Heart right ventricle (tissue), 16 donors: ENCODE results near the gene MIPEP. TPM values are rescaled to one million over a fixed set of nuclear protein-coding genes. Genes with fewer than 3 reads are reported as not detected.

Experiments
- ATAC-seq, 8 donors: fragments of 200-7000 bp; cut with Tn5 transposase; one replicate each; pipeline ENCODE4 v1.9.1; 2020; ENCODE audit warnings: mild to moderate bottlenecking in 8 of 8, moderate library complexity in 8 of 8, moderate number of reproducible peaks in 1 of 8
- DNase-seq, 2 donors: peaks; one replicate each; pipeline ENCODE4 v3.0.0-alpha.2; 2020
- H3K27ac ChIP-seq, 10 donors: fragments of 200-600 bp; sonication (generic) in 2 of 10; one replicate each; pipeline versions ENCODE4 v1.5.0 to v1.8.0; 2020 to 2022; ENCODE audit warnings: mild to moderate bottlenecking in 3 of 10
- H3K27me3 ChIP-seq, 7 donors: fragments of 200-600 bp; one replicate each; pipeline ENCODE4 v1.8.0; 2021 to 2022; ENCODE audit warnings: mild to moderate bottlenecking in 2 of 7
- H3K36me3 ChIP-seq, 9 donors: fragments of 200-600 bp; sonication (generic) in 1 of 9; one replicate each; pipeline versions ENCODE4 v1.5.0 to v1.8.0; 2020 to 2022; ENCODE audit warnings: mild to moderate bottlenecking in 2 of 9
- H3K4me1 ChIP-seq, 9 donors: fragments of 200-600 bp; sonication (generic) in 1 of 9; one replicate each; pipeline versions ENCODE4 v1.5.0 to v1.8.0; 2020 to 2022; ENCODE audit warnings: mild to moderate bottlenecking in 4 of 9
- H3K4me3 ChIP-seq, 10 donors: fragments of 200-600 bp; sonication (generic) in 2 of 10; one replicate each; pipeline versions ENCODE4 v1.5.0 to v1.8.0; 2020 to 2022; ENCODE audit warnings: mild to moderate bottlenecking in 7 of 10, moderate library complexity in 2 of 10
- H3K9me3 ChIP-seq, 11 donors: fragments of 200-600 bp in 10 of 11; sonication (generic) in 2 of 11; one replicate each; pipeline versions ENCODE4 v1.5.0 to v1.8.0; 2013 to 2022; ENCODE audit warnings: mild to moderate bottlenecking in 2 of 11, control low read depth in 1 of 11, moderate library complexity in 1 of 11
- WGBS, 2 donors: extraction: QIAGEN DNeasy Blood & Tissue Kit; methylation state at CpG; one replicate each; pipeline ENCODE4 v1.1.7; 2013; ENCODE audit warnings: inconsistent platforms in 1 of 2; 5-methylcytosine and 5-hydroxymethylcytosine counted together
- intact Hi-C, 10 donors: fragments of 100-400 bp; cut with DNase I; formaldehyde crosslinking; loops; one replicate each; pipeline versions ENCODE4 v1.11.1 to v1.14.2; 2022
- polyA plus RNA-seq, 2 donors: library from polyadenylated mRNA; stranded (reverse); fragments of 200-250 nt; gene quantifications; one replicate each; pipeline ENCODE4 v1.2.3, GENCODE V29; 2013
- total RNA-seq, 10 donors: library from RNA; stranded (reverse); fragmentation: NEBNext Ultra II Directional in 3 of 10; extraction: Animal tissue kit (Norgen Biotek cat#: 25700) in 3 of 10; gene quantifications; one replicate each; pipeline versions ENCODE4 v1.2.1 to v1.2.4, GENCODE V29; 2021 to 2023
- TF ChIP-seq, protein P1 (sequence below), 9 donors: fragments of 200-600 bp; sonication (generic) in 2 of 9; IDR thresholded peaks; one replicate each; pipeline versions ENCODE4 v1.5.0 to v1.8.0; 2021 to 2022; ENCODE audit warnings: antibody characterized with exemption in 9 of 9, mild to moderate bottlenecking in 5 of 9, moderate library complexity in 1 of 9
- donor health status: Arrhythmogenic right ventricular cardiomyopathy.
- donor health status: ischemic (EF 13 %, LVEDD 7.1; RV severe dilation, severe dysfunction).
- donor health status: healthy with polysubstance abuse.
- donor health status: DM: no; HTN: yes; CAD: no.
- donor health status: DM: no; HTN: no; CAD: no.
- donor health status: ischemic (EF 25% LVEDD 6.9; RV normal size, moderate dysfunction).
- donor health status: ischemic (EF 25% LVEDD 5.7; RV mildly dilated, moderate dysfunction).
- donor health status: healthy.
- donor health status: DM: yes; HTN: yes; CAD: no.
- donor health status: Ischemic cardiomyopathy.
- donor health status: ischemic (EF 35%, LVEDD 5.7; RV mildly dilated, moderate dysfunction).
- donor health status: nonischemic (EF 11% LVEDD 7.7; RV severe dilation, severe dysfunction).
- donor health status: DM: yes; HTN: yes; CAD: no.
- donor health status: PGD.
- donor health status: ischemic (EF 29% LVEDD 5.4; RV normal size, mild dysfunction).
- donor health status: nonischemic (EF 23%, LVEDD 6.1; RV moderate dilation, normal function).

Gene MIPEP
- total and polyA plus RNA-seq, 12 donors: 23.4 to 83.4 (median 44.1) TPM

DNA sequence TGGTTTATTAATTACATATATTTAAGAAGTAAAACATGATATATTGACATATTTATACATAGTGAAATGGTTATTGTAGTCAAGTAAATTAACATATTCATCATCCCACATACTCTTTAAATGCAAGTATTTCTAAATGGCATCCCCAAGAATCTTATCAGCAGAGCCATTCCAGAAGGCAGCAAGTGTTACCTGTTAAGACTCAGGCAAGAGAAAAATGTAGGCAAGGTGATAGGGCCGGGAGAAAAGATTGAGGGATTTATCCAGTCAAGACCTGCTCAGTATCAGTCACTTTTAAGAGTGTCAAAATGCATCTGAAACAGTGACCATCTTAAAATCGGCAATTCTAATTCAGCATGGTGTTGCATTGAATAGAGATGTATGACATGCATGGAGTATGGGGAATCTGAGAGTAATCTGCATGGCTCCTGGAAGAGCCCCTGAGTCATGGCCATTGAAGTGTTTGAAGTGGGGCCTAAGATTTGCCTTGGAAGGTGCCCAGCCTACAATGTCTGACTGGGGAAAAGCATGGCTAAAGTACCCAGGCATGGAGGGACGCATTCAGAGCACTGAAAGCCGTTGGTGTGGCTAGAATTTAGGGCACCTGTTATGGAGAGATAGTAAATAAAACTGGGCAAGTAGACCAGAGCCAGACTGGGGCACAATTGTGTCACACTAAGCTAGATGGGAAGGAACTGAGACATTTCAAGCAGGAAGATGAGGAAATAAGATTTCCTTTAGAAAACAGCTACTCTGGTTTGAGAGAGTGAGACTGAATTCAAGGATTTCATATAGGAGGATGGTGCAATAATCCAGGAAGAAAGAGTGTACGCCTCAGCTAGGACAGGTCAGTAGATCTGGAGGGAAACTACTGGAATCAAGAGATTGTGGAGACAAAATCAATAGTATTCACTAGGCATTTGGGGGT, 33.1 kb upstream of the MIPEP start:
- Histone ChIP-seq H3K9me3 (no peaks in the 10 kb centered on the region), H3K4me1 (no peaks in the 10 kb centered on the region), H3K27me3 (peaks cover 0 to 7% (median 0%) of the 10 kb centered on the region in 7 donors), H3K27ac (no peak overlapping the region), H3K4me3 (no peak overlapping the region), H3K36me3 (no peaks in the 10 kb centered on the region)
- WGBS, 2 donors: 56 to 61% methylated on average over 5 of the region's 5 CpGs
- peak in 1 of 8 donors; percentile 37 for ATAC-seq
- no peak for DNase-seq
- TF ChIP-seq, protein P1, sequence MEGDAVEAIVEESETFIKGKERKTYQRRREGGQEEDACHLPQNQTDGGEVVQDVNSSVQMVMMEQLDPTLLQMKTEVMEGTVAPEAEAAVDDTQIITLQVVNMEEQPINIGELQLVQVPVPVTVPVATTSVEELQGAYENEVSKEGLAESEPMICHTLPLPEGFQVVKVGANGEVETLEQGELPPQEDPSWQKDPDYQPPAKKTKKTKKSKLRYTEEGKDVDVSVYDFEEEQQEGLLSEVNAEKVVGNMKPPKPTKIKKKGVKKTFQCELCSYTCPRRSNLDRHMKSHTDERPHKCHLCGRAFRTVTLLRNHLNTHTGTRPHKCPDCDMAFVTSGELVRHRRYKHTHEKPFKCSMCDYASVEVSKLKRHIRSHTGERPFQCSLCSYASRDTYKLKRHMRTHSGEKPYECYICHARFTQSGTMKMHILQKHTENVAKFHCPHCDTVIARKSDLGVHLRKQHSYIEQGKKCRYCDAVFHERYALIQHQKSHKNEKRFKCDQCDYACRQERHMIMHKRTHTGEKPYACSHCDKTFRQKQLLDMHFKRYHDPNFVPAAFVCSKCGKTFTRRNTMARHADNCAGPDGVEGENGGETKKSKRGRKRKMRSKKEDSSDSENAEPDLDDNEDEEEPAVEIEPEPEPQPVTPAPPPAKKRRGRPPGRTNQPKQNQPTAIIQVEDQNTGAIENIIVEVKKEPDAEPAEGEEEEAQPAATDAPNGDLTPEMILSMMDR (IDR thresholded peaks at IDR 0.05): no peak
- intact Hi-C loops: loop anchor here in 5 of 10 donors (2.0 to 10.0 kb wide), 7 partner anchors 40 to 301 kb away; no protein-coding TSS in a partner anchor

DNA sequence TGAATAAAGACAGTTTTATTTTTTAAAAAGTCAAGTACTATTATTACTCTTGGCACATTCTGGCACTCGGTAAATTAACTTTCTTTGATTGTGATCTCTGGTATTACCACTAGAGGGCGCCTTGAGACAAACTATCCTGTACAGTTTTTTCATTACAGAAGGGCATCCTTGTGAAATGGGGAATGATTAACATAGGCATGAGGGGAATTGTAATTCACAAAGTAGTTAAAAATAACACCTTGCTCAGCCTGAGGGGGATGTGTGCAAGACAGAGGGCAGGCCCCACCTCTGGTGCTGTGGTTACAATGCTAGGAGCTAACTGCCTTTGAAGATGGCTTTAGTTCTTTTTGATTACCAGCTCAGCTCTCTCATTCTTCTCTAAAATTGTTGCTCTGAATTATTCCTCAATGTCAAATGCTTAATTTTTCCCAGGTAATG, 32.3 kb upstream of the MIPEP start:
- ATAC-seq: peak in 7 of 8 donors; percentile 19 to 61 (median 45)
- WGBS, 2 donors: 6 to 10% methylated on average over 2 of the region's 2 CpGs
- H3K4me1 ChIP-seq: no peaks in the 10 kb centered on the region
- no peak overlapping the region for H3K27ac ChIP-seq
- peaks cover 0 to 13% (median 6%) of the 10 kb centered on the region in 7 donors for H3K27me3 ChIP-seq
- TF ChIP-seq, protein P1 (IDR thresholded peaks at IDR 0.05): peak; percentile 62 to 78 (median 76)
- H3K9me3 ChIP-seq: no peaks in the 10 kb centered on the region
- no peaks in the 10 kb centered on the region for H3K36me3 ChIP-seq
- intact Hi-C loops: loop anchor here in 7 of 10 donors (1.0 to 10.0 kb wide), 9 partner anchors 39 to 301 kb away; no protein-coding TSS in a partner anchor
- DNase-seq: peak in 1 of 2 donors; percentile 17
- H3K4me3 ChIP-seq: no peak overlapping the region

DNA sequence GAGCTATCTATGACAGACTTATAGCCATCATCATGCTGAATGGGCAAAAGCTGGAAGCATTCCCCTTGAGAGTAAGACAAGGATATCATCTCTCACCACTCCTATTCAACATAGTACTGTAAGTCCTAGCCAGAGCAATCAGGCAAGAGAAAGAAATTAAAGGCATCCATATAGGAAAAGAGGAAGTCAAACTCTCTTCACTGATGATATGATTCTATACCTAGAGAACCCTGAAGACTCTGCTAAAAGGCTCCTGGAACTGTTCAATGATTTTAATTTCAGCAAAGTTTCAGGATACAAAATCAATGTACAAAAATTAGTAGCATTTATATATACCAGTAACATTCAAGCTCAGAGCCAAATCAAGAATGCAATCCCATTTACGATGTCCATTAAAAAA, 29.8 kb upstream of the MIPEP start:
- intact Hi-C loops: loop anchor here in 2 of 10 donors (5.0 to 10.0 kb wide), 2 partner anchors 303 to 306 kb away; no protein-coding TSS in a partner anchor
- Histone ChIP-seq H3K9me3 (no peaks in the 10 kb centered on the region), H3K36me3 (no peaks in the 10 kb centered on the region), H3K4me1 (no peaks in the 10 kb centered on the region), H3K27me3 (peaks cover 0 to 35% (median 16%) of the 10 kb centered on the region in 7 donors), H3K27ac (no peak overlapping the region), H3K4me3 (no peak overlapping the region)
- WGBS, 2 donors: 98 to 100% methylated on average over 1 of the region's 1 CpG
- DNase-seq: no peak
- ATAC-seq: no peak
- TF ChIP-seq, protein P1 (IDR thresholded peaks at IDR 0.05): no peak

DNA sequence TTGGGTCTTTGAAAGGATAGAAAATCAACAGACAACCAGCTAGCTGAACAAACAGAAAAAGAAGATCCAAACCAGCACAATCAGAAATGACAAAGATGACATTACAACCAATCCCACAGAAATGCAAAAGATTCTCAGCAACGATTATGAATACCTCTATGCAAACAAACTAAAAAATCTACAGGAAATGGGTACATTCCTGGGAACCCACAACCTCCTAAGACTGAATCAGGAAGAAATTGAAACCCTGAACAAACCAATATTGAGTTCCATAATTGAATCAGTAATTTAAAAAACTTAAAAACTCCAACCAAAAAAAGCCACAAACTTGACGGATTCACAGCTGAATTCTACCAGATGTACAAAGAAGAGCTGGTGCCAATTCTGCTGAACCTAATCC, 29.0 kb upstream of the MIPEP start:
- TF ChIP-seq, protein P1 (IDR thresholded peaks at IDR 0.05): no peak
- Histone ChIP-seq H3K36me3 (no peaks in the 10 kb centered on the region), H3K27ac (no peak overlapping the region), H3K4me3 (no peak overlapping the region), H3K4me1 (no peaks in the 10 kb centered on the region), H3K9me3 (no peaks in the 10 kb centered on the region), H3K27me3 (peaks cover 0 to 35% (median 16%) of the 10 kb centered on the region in 7 donors)
- WGBS, 2 donors: 78 to 84% methylated on average over 2 of the region's 2 CpGs
- DNase-seq (no peak), ATAC-seq (no peak)
- intact Hi-C loops: loop anchor here in 2 of 10 donors (5.0 to 10.0 kb wide), 2 partner anchors 304 to 307 kb away; no protein-coding TSS in a partner anchor
